Caki2 (cell line): ENCODE data around the gene MCUB. TPM values are rescaled to one million over a fixed set of nuclear protein-coding genes. Genes with fewer than 3 reads are reported as not detected.
A peak's percentile ranks its signal among the peaks of the same experiment; 100 is the strongest.
"Not testable (repeated sequence)": the region's sequence is repeated elsewhere in the genome, so short reads cannot be mapped to it uniquely, and the experiment has no call there.

Experiments used
- DNase-seq: peaks from one replicate; pipeline ENCODE4 v3.0.0-alpha.2; 2015; ENCODE audit warnings: low read depth
- in situ Hi-C: cut with HindIII; loops from 2 replicates; pipeline ENCODE4 v1.10.0; 2016; ENCODE audit warnings: low sequenced_read_pairs, low pct_unique_long_range_greater_than_20kb, mixed read lengths
- total RNA-seq: library from RNA; depleted of rRNA; stranded (reverse); fragments of >200 nt; shearing (Covaris generic); gene quantifications from 2 replicates; pipeline ENCODE4 v1.2.3, GENCODE V29; 2014; ENCODE audit warnings: low replicate concordance

The MCUB gene
- total RNA-seq, 1 experiment from 2014 or later, result 65.8 TPM

DNA sequence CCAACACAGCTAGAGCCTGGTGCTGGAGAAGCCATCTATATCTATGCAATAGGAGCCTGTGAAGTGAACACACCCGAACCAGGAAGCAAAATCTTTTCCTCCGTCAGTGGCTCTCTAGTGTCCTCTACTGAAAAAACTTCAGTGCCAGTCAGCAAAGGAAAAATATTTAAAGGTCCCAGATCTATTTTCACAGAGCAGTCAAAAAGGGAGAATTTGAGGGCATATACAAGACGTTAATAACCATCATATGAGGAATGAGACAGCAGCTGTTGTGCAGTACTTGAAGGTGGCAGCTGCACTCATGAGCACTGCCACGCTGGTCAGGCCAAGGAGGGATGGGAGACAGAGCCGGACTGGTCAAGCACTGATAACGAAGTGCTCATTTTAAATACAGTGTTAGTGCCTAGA lies 14.4 kb downstream of the MCUB start:
- peak; percentile 33 for DNase-seq
- in situ Hi-C loops, result no loop called here

DNA sequence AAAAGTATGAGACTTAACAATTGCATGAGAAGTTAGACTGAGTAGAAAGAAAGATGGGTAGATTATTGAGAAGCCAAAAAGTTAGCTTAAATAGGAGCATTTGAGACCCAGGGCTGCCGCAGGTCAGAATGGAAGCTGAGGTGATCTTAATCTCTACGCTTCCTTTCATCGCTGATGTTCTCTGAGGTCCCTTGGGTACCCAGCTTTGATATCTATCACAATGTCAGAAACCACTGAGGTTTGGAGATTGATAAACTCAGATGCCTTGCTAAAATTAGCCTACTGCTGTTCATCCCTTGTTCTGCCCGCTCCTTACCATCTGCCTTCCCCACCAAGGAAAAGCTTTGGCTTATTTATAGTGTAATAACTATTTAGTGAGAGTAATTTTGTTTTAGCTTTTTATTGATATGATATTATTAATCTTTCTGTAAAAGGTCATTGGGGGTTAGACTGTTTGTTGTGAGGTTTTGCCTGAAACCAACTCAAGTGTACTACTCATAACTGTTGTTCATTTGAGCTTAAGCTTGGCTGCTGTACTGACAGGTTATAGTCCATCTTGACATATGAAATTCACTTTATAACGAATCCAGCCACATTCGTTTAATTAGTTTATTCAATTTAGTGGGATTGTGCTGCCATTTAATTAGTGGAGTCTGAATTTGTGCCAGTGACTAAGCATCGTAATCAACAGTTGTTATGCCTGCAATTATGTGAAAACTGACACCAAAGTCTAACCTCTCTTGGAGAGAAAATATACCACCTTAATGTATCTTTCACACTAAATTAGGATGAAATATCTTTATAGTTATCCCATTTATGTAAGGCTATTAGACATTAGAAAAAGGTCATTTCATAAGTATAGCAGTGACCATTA lies 15.1 kb downstream of the MCUB start:
- DNase-seq, result no peak
- in situ Hi-C loops, result no loop called here

DNA sequence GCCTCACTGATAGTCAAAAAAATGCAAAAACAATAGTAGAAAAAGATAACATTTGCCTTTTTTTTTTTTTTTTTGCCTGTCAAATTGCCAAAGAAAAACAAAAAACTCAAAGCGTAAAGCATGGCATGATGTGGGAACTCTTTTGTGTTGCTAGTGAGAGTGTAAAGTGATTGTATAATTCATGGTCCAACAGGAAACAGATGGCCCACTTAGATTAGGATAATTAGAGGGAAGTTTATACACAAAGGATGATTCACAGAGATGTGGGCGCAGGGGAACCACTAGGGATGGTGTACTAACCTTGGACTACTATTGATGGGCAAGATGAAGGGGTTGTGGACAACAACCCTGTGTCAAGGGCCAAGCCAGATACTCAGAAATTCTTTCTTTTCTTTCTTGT lies 16.4 kb downstream of the MCUB start:
- DNase-seq, result no peak
- in situ Hi-C loops, result no loop called here

DNA sequence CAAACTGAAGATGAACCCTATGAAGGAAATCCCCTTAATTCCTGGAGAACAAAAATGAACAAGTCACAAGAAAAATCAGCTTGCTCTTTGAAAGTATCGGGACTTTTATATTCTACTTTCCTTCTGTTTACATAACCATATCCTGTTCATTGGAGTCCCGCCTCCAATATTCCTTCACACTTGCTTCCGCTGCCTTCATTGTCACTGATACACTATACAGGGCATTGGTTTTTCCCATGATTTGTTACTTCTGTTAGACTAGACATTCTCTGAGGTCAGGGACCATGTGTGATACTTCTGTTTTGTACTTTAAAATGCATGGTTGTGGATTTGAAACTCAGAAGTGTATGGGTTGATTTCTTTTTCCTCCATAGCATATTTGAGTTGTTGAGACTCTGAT lies 18.8 kb downstream of the MCUB start:
- DNase-seq, result no peak
- in situ Hi-C loops, result no loop called here

DNA sequence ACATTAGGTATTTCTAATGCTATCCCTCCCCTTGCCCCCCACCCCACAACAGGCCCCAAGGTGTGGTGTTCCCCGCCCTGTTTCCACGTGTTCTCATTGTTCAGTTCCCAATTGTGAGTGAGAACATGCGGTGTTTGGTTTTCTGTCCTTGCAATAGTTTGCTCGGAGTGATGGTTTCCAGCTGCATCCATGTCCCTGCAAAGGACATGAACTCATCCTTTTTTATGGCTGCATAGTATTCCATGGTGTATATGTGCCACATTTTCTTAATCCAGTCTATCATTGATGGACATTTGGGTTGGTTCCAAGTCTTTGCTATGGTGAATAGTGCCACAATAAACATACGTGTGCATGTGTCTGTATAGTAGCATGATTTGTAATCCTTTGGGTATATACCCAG lies 20.0 kb downstream of the MCUB start:
- in situ Hi-C loops, DNase-seq: not testable (repeated sequence)

DNA sequence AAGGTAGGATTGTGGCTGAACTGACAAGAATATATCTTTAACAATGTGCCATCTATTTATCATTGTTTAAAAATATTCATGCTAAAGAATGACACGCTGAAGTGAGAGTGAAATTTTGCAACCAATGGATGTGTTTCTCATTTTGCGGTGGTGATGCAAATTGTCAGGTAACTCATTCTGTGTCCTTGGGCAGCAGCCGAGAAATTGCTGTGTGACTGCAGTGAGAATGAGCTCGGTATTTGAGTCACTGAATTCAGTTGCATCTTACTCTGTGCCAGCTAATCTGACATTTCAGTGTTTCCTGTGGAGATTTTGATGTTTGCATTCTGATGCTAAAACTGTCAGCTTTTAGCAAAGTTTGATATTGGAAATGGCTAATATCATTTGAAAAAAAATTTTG lies 28.1 kb downstream of the MCUB start:
- DNase-seq, result no peak
- in situ Hi-C loops, result no loop called here

DNA sequence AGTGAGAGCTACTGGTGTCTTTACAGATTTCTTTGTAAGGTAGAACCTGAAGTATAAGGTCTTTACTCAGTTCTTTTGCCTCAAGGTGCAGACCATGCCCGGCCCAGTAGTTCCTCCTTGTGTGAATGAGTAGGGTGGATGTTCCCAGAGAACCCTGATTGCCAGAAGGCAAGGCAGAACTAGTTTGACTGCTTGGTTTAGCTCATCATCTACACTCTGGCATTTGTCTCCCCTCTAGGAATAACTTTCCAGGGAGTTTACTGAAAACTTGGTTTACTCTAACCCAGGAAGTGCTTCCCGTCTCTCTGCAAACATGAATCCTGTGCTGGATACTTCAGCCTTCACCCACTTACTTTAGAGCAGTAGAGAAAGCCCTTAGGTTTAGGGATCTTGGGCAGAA lies 29.1 kb downstream of the MCUB start:
- in situ Hi-C loops, result no loop called here
- DNase-seq, result no peak

DNA sequence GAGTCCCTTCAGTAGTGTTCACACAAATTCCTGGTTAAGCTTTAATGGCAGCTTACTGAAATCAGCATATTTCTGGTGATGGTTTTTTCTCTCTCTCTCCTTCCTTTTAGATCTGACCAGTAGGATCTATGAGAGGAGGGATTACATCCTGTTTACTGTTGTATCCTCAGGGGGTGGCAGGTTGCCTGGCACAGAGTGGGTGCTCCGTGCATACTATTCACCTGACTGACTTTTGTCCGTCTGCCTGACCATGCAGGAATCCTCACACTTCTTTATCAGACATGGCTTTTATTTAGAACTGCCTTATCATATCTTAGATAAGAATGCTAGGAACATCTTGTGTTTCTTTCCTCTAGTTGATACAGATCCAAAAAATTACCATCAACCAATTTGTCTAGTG lies 29.6 kb downstream of the MCUB start:
- DNase-seq, result no peak
- in situ Hi-C loops, result no loop called here

DNA sequence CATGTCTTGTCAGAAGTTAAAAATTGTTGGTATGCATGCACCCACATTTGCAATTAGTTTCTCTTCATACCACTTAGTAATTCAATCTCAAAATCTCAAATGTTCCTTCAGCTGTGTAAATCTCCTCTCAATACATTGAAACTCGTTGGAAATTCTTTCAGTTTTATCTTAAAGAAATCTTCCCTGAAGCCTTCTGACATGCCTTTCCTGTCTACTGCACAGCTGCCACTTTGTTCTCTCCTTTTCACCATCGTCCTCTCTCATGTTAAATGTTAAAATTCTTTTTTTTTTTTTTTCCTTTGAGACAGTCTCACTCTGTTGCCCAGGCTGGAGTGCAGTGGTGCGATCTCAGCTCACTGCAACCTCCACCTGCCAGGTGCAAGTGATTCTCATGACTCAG lies 30.9 kb downstream of the MCUB start:
- in situ Hi-C loops, result no loop called here
- no peak for DNase-seq

DNA sequence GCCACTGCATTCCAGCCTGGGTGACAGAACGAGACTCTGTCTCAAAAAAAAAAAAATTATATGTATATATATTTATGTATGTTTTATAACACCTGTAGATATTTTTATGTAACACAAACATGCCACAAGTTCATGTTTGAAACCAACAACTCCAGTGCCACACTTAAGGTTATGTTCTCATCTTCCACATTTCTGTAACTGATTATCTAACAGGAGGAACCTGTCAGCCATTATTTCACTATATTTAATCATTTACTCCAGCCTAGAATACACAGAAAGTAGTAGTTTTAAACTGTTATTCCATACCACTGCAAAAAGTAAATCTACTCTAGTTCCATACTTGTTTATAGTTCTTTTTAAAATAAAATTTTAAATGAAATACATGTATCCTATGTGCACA lies 32.3 kb downstream of the MCUB start:
- no peak for DNase-seq
- in situ Hi-C loops, result no loop called here

DNA sequence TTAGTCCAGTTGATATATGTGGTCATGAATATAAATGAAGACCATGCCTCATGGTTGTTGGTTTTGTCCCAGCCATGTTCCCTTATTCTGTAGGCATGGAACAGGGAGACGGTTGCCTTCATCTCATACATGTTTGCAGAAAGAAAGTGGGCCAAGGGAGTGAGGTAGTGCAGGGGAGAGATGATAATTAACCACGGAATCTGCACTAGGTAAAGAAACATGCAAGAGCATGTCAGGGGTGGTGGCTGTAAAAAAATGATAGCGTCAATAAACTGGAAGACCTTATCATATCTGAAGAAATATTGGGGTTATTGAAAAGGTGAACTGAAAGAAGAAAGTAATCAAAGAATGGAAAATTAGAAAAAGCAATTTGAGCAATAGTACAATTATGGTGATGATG lies 35.1 kb downstream of the MCUB start:
- in situ Hi-C loops, DNase-seq: not testable (repeated sequence)

DNA sequence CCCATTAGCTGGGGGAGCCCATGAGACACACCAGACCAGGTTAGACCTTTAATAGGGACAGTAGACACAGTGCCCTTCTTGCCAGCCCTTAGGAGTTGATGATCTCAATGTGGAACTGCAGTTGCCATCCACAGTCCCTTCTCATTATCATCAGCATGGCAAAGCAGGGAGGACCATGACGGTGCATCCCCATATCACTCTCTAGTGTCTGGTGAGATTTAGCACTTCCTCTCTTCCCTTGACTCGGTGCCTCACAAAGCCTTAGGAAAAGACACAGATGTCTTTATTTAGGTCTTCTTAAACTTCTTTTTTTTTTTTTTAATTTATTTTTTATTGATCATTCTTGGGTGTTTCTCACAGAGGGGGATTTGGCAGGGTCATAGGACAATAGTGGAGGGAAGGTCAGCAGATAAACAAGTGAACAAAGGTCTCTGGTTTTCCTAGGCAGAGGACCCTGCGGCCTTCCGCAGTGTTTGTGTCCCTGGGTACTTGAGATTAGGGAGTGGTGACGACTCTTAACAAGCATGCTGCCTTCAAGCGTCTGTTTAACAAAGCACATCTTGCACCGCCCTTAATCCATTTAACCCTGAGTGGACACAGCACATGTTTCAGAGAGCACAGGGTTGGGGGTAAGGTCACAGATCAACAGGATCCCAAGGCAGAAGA lies 36.5 kb downstream of the MCUB start:
- DNase-seq, in situ Hi-C loops: not testable (repeated sequence)

DNA sequence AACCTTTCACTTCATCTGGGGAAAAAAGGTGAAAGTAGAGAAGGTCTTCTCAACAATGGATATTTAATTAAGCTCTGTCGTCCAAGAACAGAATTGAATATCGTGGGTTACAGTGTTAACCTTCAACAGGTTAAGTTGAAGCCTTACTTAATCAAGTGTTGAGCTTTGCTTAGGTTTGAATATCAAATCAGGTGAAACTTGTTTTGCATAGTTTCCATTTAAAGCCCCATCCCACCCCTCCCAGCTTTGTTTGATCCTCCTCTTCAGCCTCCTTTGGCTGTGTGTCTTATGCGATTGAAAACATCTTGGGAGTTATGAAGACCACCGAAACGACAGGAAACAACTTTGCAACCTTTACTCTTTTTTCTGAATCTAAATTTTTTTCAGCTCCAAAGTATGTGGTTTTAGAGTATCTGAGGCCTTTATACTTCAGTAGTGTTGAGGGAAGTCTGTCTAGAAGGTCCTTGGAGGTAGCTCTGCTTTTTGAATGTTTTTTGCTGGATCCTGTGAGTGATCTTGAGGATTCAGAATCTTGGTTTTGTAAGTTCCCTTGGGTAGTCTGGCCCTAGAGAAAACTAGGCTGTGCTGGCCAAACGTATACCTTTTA lies 39.1 kb downstream of the MCUB start:
- in situ Hi-C loops, result no loop called here
- DNase-seq, result no peak

DNA sequence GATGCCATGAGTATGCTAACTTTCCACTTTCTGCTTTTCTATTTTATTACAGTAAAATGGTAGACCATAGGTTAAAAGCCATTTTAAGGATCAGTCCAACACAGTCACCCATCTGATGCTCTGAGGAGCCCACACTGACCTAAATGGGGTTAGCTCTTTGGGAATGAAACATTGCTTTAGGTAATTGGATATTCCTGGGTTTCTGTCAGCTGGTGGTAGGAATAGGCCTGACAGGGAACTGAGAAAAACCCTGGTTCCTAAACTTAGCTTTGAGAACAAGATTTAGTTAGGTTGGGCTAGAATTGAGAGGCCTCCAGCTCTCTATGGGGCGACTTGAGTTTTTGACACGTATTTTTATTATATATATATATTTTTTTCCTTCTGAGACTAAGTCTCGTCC lies 40.4 kb downstream of the MCUB start:
- no peak for DNase-seq
- in situ Hi-C loops, result no loop called here

DNA sequence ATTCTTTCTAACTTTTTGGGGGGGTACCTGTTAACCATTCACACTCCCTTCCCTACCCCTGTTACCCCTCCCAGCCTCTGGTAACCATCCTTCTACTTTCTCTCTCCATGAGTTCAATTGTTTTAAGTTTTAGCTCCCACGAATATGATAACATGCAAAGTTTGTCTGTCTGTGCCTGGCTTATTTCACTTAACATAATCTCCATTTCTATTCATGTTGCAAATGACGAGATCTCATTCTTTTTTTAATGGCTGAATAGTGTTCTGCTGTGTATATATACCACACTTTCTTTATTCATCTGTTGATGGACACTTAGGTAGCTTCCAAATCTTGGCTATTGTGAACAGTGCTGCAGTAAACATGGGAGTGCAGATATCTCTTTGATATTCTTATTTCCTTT lies 41.3 kb downstream of the MCUB start:
- in situ Hi-C loops, result no loop called here

DNA sequence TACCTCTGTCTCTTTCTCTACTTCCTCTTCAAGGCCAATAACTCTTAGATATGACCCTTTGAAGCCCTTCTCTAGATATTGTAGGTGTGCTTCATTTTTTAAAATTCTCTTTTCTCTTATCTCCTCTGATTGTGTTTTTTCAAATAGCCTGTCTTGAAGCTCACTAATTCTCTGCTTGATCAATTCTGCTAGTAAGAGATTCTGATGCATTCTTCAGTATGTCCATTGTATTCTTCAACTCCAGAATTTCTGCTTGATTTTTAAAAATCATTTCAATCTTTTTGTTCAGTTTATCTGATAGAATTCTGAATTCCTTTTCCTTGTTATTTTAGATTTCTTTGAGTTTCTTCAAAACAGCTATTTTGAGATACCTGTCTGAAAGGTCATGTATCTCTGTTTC lies 47.9 kb downstream of the MCUB start:
- DNase-seq, result no peak
- in situ Hi-C loops, result no loop called here

More for the DNA sequence above, 41.3 kb downstream of the MCUB start:
- DNase-seq, result no peak

DNA sequence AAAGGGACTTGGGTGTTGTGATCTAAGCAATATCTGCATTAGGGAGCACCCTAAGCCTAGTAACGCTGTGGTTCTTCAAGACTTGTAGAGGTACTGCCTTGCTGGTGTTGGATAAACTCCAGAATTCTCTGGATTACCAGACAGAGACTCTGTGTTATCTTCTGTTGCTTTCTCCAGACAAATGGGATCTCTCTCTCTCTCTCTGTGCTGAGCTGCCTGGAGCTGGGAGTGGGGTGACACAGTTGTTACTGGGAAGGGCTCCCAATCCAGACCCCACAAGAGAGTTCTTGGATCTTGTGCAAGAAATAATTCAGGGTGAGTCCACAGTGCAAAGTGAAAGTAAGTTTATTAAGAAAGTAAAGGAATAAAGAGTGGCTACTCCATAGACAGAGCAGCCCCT lies 48.8 kb downstream of the MCUB start:
- in situ Hi-C loops, result no loop called here
- DNase-seq, result no peak

DNA sequence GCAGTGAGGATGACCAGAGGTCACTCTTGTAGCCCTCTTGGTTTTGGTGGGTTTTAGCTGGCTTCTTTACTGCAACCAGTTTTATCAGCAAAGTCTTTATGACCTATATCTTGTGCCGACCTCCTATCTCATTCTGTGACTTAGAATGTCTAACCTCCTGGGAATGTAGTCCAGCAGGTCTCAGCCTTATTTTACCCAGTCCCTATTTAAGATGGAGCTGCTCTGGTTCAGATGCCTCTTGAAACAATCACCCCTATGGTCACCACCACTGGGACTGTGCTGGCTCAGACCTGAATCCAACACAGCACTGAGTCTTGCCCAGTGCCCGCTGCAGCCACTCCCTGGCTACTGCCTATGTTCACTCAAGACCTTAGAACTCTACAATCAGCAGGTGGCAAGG lies 49.4 kb downstream of the MCUB start:
- in situ Hi-C loops, result no loop called here
- no peak for DNase-seq

DNA sequence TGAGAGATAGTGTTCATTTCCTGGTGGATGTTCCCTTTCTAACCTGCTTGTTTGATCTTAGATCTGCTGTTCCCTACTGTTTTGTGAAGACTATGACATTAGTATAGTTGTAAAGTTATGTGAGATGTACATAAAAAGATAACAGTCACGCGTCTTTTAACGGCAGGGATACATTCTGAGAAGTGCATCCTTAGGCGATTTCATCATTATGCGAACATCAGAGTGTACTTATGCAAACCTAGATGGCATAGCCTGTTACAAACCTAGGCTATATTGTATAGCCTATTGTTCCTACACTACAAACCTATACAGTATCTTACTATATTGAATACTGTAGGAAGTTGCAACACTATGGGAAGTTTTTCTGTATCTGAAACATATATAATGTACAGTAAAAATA lies 50.4 kb downstream of the MCUB start:
- DNase-seq, result no peak
- in situ Hi-C loops, result no loop called here
